OCI-LY7 (cell line): ENCODE data around the gene ABCC8.

Source experiments
- EZH2phosphoT487 ChIP-seq: fragments of 200-600 bp; sonication (generic); IDR thresholded peaks from 2 replicates; pipeline ENCODE4 v1.6.1; 2018; ENCODE audit warnings: low read depth, borderline replicate concordance, mild to moderate bottlenecking, mixed run types, antibody characterized with exemption, low read length, moderate library complexity, mixed read lengths
- TF ChIP-seq, protein P1 (sequence below): fragments of 200-600 bp; sonication (generic); conservative IDR thresholded peaks from 2 replicates; pipeline ENCODE4 v1.5.1; 2014; ENCODE audit warnings: mild to moderate bottlenecking, antibody characterized with exemption, low read length, moderate library complexity, mixed read lengths

DNA sequence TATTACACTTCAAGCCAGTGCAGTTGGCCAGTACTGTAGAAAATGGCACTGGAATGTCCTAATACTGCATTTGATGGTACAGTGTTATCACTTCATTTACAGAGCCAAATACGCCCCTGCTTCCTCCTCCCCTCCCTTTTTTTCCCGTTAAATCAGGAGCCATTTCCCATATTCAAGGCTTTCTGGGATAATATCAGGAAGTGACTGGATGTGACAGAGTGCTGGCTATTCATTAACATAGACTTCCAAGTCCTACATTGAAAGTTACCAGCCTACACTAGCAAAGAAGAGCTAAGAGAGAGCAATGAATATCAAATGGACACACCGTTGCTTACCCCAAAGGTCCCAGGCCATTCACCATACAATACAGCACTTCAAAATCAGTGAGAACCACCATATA lies 32.1 kb upstream of the ABCC8 start:
- TF ChIP-seq, protein P1, sequence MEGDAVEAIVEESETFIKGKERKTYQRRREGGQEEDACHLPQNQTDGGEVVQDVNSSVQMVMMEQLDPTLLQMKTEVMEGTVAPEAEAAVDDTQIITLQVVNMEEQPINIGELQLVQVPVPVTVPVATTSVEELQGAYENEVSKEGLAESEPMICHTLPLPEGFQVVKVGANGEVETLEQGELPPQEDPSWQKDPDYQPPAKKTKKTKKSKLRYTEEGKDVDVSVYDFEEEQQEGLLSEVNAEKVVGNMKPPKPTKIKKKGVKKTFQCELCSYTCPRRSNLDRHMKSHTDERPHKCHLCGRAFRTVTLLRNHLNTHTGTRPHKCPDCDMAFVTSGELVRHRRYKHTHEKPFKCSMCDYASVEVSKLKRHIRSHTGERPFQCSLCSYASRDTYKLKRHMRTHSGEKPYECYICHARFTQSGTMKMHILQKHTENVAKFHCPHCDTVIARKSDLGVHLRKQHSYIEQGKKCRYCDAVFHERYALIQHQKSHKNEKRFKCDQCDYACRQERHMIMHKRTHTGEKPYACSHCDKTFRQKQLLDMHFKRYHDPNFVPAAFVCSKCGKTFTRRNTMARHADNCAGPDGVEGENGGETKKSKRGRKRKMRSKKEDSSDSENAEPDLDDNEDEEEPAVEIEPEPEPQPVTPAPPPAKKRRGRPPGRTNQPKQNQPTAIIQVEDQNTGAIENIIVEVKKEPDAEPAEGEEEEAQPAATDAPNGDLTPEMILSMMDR: no peak
- no peak for TF ChIP-seq EZH2phosphoT487
